GM23338 (cell line): ENCODE measurements around the gene STX4. TPM values are rescaled to one million over a fixed set of nuclear protein-coding genes. Genes with fewer than 3 reads are reported as not detected.

Experiments used
- CTCF ChIP-seq, 2 experiments: fragments of 200-600 bp in 1 of 2; sonication (generic) in 1 of 2; conservative IDR thresholded peaks; 2 replicates each; pipeline versions ENCODE4 v1.5.1 to v1.6.1; 2016 to 2017; ENCODE audit warnings: antibody characterized with exemption in 2 of 2, low read depth in 2 of 2, mild to moderate bottlenecking in 2 of 2, moderate library complexity in 1 of 2
- EZH2 ChIP-seq: fragments of 200-600 bp; sonication (generic); IDR thresholded peaks from one replicate; pipeline ENCODE4 v1.8.0; 2017; ENCODE audit warnings: antibody characterized with exemption, mild to moderate bottlenecking, low read depth; ENCODE audit not compliant: unreplicated experiment
- JUNB ChIP-seq: IDR thresholded peaks from one replicate; pipeline ENCODE4 v1.6.1; 2016; ENCODE audit warnings: antibody characterized with exemption; ENCODE audit not compliant: unreplicated experiment
- NANOG ChIP-seq: IDR thresholded peaks from 2 replicates; pipeline ENCODE4 v1.6.1; 2016; ENCODE audit warnings: antibody characterized with exemption, borderline replicate concordance
- POLR2AphosphoS5 ChIP-seq: IDR thresholded peaks from 2 replicates; pipeline ENCODE4 v1.6.1; 2016; ENCODE audit warnings: antibody characterized with exemption, low read depth
- REST ChIP-seq: IDR thresholded peaks from one replicate; pipeline ENCODE4 v1.6.1; 2018; ENCODE audit warnings: antibody characterized with exemption; ENCODE audit not compliant: unreplicated experiment
- STAT1 ChIP-seq: IDR thresholded peaks from one replicate; pipeline ENCODE4 v1.6.1; 2016; ENCODE audit warnings: antibody characterized with exemption; ENCODE audit not compliant: unreplicated experiment
- ZNF462 ChIP-seq: fragments of 250-450 bp; sonication (Bioruptor Pico); IDR thresholded peaks from 2 replicates; pipeline ENCODE4 v1.5.0; 2020; ENCODE audit warnings: mild to moderate bottlenecking, moderate library complexity
- polyA plus RNA-seq: library from polyadenylated mRNA; unstranded; fragments of >200 nt; fragmentation: Nextera tagmentation; extraction: Ambion mirVana; gene quantifications from 2 replicates; pipeline ENCODE4 v1.2.1, GENCODE V29; 2016
- total RNA-seq: library from RNA; depleted of rRNA; stranded (reverse); fragments of >200 nt; shearing (Covaris generic); gene quantifications from 2 replicates; pipeline ENCODE4 v1.2.3, GENCODE V29; 2014

Gene STX4
- total and polyA plus RNA-seq, 2 experiments from 2014 or later, result 13.0 to 39.3 TPM

- TF ChIP-seq ZNF462 (CRISPR knock-in tag) (no peak), STAT1 (no peak), REST (no peak), EZH2 (no peak), POLR2AphosphoS5 (no peak), JUNB (no peak), CTCF (conservative IDR thresholded peaks at IDR 0.05; ENCODE audit: low read depth in 2 of 2) (no peak), NANOG (no peak)
Measured at GRCh38 chr16:31020536-31020935, 12.8 kb upstream of the STX4 start (continued).
